WI38 (cell line): ENCODE data around the gene ST3GAL5.
A peak's percentile ranks its signal among the peaks of the same experiment; 100 is the strongest.
"Not testable (repeated sequence)": the region's sequence is repeated elsewhere in the genome, so short reads cannot be mapped to it uniquely, and the experiment has no call there.

Experiments used
- H3K4me3 ChIP-seq: 2 replicates; pipeline ENCODE4 v1.5.1; 2011; ENCODE audit warnings: low read depth, mild to moderate bottlenecking, control low read depth, low read length
- TF ChIP-seq, protein P1 (sequence below): IDR thresholded peaks from 2 replicates; pipeline ENCODE4 v1.5.1; 2012; ENCODE audit warnings: low read depth, mild to moderate bottlenecking, control low read depth, low read length

Gene ST3GAL5

DNA sequence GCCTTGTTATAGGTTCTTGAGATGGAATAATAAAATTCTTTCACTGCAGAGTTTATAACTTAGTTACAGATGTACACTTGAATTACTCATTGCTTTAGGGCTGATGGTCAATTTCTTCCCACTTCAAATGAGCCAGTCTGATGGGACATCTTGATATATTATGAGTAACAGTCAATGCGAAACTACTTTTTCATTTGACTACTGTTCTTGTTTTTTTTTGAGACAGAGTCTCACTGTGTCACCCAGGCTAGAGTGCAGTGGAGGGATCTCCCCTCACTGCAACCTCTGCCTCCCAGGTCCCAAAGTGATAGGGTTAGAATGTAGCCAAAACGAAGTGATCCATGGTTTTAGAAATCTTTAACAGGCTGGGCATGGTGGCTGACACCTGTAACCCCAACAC lies 57.1 kb downstream of the ST3GAL5 start:
- H3K4me3 ChIP-seq, result no peak overlapping the region
- TF ChIP-seq, protein P1, sequence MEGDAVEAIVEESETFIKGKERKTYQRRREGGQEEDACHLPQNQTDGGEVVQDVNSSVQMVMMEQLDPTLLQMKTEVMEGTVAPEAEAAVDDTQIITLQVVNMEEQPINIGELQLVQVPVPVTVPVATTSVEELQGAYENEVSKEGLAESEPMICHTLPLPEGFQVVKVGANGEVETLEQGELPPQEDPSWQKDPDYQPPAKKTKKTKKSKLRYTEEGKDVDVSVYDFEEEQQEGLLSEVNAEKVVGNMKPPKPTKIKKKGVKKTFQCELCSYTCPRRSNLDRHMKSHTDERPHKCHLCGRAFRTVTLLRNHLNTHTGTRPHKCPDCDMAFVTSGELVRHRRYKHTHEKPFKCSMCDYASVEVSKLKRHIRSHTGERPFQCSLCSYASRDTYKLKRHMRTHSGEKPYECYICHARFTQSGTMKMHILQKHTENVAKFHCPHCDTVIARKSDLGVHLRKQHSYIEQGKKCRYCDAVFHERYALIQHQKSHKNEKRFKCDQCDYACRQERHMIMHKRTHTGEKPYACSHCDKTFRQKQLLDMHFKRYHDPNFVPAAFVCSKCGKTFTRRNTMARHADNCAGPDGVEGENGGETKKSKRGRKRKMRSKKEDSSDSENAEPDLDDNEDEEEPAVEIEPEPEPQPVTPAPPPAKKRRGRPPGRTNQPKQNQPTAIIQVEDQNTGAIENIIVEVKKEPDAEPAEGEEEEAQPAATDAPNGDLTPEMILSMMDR, result no peak

DNA sequence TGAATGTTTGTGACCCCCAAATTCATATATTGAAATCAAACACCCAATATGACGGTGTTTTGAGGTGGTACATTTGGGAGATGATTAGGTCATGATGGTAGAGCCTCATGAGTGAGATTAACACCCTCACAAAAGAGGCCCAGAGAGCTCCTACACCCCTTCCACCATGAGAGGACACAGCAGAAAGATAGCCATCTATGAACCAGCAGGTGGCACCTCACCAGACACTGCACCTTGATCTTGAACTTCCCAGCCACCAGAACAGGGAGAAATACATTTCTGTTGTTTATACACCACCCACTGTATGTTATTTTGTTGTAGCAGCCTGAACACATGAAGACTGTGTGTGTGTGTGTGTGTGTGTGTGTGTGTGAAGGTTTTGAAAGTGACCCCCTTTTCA lies 58.1 kb downstream of the ST3GAL5 start:
- TF ChIP-seq, protein P1, result no peak
- H3K4me3 ChIP-seq, result no peak overlapping the region

DNA sequence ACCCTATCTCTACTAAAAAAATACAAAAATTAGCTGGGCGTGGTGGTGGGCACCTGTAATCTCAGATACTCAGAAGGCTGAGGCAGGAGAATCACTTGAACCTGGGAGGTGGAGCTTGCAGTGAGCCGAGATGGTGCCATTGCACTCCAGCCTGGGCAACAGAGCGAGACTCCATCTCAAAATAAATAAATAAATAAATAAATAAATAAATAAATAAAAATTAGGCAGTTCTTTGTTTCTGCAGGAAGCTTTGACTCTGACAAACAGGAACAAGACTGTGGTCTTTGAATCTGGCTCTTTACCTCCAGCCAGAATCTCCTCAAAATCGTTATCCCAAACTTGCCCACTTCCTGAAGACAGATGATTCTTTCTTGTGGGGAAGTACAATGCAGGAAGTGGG lies 59.4 kb downstream of the ST3GAL5 start:
- H3K4me3 ChIP-seq, result not testable (repeated sequence)

DNA sequence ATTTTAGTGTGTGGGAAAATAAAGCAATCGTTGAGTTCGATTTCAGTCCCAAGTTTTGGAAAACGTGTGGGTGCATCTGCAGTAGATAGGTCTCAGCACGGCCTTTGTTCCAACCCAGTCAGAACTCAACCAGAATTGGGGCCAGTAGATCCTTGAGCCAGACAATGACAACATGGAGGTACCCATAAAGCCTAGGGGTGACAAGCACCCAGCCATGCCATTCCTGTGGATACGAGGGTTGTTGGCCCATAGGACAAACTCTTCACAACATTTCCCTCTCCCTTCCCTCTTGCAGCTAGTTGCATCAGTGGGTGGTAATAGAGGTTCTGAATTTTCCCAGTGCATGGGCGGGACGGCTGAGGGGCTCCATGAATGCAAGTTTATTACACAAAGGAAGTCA lies 60.1 kb downstream of the ST3GAL5 start:
- TF ChIP-seq, protein P1, result no peak
- no peak overlapping the region for H3K4me3 ChIP-seq

DNA sequence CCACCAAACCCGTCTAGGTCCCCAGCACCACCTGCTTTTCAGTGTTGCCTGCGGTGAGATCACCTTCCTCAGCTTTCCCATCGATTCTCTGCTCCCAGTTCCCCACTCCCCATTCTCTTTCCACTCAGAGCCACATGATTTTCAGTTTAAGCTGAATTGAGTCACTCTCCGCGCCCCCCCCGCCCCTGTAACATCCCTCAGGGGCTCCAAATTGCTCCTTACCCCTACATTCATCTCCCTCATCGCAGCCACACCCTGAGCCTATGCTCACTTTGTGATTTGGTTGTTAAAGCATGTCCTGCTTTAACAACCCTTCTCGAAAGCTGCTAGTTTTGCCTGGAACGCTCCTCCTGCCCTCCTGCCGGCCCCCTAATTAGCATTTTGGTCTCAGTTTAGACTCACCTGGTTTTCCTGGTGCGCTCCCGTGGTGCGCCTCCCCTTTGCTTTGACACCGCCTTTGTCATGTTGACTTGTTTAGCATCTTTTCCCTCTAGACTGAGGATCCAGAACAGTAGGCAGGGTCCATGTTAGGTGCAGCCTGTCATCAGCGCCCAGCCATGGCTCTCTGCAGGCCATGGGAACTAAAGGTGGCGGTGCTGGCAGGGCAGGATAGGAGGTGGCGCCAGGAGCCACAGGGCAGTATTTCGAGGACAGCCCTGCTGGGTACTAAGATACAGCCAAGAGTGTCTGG lies 60.8 kb downstream of the ST3GAL5 start:
- TF ChIP-seq, protein P1, result no peak
- H3K4me3 ChIP-seq, result no peak overlapping the region

DNA sequence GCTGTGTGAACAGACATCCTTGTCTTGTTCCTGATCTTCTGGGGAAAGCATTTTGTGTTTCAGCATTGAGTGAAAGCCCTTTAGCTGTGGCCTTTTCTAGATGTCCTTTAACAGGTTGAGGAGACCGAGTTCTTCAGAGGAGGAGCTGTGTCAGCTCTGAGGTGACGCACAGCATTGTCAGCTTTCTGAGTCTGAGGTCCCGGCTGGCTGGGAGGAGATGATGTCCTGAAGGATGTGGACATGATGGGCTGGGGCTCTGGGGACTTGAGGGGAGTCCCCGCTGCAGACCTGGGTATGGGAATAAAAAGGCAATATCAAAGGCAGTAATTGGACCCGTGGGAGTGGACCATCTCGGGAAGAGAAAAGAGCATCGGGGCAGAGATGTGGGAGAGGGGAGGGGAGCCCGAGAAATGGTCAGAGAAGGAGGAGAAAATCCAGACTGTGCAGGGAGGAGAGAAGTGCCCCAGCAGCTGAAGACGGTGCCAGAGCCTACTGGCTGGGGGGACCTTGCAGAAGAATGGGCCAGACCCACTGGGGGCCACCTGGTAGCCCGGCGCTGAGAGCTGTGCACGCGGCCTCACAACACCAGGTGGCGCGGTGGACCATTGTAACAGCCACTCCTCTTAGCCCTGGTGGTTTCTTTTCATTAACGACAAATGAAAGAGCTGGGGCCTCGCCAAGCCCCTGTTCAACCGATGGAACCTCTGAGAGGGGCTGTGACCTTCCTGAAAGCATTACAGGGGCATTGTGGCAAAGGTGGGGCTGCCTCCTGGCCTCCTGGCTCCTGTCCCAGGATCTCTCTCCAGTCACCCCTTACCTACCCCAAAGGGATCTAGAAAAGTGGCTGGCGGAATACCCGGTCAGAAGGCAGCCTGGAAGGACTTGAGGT lies 61.6 kb downstream of the ST3GAL5 start:
- H3K4me3 ChIP-seq, result no peak overlapping the region

DNA sequence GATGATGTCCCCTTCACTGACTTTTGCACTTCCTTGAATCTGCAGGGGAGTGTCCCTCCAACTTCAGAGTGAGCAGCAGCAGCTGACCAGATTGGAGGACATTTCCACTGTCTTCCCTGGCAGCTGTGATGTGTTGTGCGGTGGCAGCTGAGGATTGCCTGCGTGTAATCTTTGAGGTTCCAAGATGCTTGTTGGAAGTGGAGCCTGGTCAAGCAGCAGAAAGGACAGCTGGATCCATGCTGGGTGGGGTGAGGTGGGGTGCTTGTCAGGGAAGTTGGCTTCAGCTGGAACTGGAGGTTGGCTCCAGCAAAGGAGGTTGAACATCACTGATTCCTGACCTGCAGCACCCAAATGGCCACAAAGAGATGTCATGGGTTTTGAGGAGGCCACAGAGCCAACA lies 64.8 kb downstream of the ST3GAL5 start:
- TF ChIP-seq, protein P1, result no peak
- no peak overlapping the region for H3K4me3 ChIP-seq

More for the DNA sequence above, 61.6 kb downstream of the ST3GAL5 start:
- TF ChIP-seq, protein P1, result peak; percentile 75
